ENCODE results near the gene SAMD8.
"Not testable (repeated sequence)": the region's sequence is repeated elsewhere in the genome, so short reads cannot be mapped to it uniquely, and the experiment has no call there.

The SAMD8 gene

GRCh38 chr10:75197066-75197465, 85.6 kb downstream of the SAMD8 start:
- DNase-seq: no peak

- no peak for DNase-seq
Measured at GRCh38 chr10:75197906-75198305, 86.5 kb downstream of the SAMD8 start.

DNA sequence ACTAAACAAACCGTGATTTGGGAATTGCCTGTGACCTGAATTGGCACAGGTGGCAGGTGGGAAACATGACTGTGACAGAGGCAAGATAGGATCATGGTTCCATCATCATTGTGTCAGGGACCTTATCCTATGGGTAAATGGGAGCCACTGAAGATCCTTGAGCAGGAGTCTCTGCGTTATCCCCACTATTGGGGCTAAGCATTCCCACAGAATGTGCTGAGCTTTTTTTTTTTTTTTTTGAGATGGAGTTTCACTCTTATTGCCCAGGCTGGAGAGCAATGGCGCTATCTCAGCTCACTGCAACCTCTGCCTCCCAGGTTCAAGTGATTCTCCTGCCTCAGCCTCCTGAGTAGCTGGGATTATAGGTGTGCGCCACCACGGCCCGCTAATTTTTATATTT, 88.5 kb downstream of the SAMD8 start:
- DNase-seq: not testable (repeated sequence)

DNA sequence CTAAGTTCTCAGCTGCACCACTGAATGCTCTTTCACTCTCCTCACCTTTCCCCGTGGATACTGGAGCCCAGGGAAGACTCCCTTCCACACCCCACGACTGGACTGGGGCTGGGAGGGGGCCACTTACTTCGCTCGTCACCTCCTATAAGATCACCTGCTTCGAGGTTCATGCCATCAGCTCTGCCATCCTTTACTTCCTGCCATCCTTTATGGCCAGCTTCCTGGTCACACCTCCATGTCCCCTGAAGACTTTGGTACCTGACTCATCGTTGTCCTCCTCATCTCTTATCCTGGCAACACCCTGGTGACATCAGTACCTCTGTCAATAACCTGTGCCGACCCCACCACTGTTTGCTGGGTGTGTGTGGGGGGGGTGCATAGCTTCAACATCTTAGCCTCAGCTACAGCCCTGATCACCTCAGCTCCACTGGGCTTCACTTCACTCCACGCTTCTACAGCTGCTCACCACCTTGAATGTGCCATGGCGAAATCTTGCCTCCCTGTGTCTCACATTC, 90.4 kb downstream of the SAMD8 start:
- DNase-seq: no peak

DNA sequence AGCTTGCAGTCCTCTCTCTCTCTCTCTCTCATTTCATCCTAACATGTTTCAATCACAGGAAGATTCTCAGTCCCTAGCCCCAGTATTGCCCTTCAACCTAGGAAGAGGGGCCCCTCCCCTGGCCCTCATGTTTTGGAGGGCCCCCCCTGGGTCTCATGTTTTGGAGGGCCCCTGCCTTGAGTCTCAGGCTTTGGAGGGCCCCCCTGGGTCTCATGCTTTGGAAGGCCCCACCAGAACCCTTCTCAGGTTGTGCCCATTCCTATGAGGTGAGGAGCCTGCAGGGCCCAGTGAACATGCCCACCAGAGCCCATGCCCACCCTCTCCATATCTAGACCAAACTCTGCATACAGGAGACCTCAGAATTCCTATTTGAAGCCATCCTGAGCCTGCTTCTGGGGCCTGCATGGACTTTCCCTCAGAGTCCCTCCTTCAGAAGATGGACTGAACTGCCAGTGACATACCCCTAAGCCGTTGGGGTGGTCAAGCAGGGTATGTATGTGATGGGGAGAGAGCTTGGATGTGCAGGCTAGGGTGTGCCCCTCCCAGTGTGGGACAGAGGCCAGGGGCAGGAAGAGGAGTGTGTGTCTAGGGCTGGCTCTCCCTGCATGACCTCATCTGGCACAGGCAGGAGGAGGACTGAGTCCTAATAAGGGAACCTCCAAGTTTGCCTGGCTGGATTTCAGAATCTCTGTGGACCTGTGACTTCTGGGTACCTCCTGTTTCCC, 91.0 kb downstream of the SAMD8 start:
- DNase-seq: no peak

DNA sequence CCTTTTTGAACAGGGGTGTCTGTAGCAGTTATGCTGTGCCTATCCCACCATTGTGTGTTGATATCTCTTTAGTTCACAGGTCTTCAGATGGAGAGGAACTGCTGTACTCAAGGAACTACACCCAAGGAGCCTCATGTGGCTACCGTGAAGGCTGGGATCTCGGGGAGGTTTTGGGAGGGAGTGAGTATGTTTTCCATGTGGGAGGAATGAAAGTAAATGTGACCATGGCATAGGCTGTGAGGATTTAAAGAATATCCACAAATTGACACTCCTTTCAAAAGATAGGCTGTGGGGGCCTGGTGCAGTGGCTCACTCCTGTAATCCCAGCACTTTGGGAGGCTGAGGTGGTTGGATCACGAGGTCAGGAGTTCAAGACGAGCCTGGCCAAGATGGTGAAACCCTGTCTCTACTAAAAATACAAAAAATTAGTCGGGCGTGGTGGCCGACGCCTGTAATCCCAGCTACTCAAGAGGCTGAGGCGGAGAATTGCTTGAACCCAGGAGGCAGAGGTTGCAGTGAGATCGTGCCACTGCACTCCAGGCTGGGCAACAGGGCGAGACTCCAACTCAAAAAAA, 91.7 kb downstream of the SAMD8 start:
- not testable (repeated sequence) for DNase-seq

DNA sequence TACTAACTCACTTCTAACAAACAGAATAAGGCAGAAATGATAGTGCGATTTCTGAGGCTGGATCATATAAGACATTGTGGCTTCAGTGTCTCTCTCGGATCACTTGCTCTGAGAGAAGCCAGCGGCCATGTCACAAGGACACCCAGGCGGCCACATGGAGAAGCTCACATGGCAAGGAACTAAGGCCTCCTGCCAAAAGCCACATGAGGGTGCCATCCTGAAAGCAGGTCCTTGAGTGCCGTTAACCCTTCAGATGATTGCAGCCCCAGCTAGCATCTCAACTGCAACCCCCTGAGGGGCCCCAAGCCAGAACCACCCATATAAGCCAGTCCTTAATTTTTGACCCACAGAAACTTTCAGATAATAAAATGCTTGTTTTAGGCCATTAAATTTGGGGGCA, 92.3 kb downstream of the SAMD8 start:
- DNase-seq: no peak

- DNase-seq: no peak
Measured at GRCh38 chr10:75205908-75206307, 94.5 kb downstream of the SAMD8 start.

GRCh38 chr10:75206638-75207037, 95.2 kb downstream of the SAMD8 start:
- not testable (repeated sequence) for DNase-seq

- no peak for DNase-seq
Measured at GRCh38 chr10:75207079-75207856, 95.8 kb downstream of the SAMD8 start.

- no peak for DNase-seq
Measured at GRCh38 chr10:75207857-75208144, 96.3 kb downstream of the SAMD8 start.

- no peak for DNase-seq
Measured at GRCh38 chr10:75208181-75208580, 96.7 kb downstream of the SAMD8 start.

DNA sequence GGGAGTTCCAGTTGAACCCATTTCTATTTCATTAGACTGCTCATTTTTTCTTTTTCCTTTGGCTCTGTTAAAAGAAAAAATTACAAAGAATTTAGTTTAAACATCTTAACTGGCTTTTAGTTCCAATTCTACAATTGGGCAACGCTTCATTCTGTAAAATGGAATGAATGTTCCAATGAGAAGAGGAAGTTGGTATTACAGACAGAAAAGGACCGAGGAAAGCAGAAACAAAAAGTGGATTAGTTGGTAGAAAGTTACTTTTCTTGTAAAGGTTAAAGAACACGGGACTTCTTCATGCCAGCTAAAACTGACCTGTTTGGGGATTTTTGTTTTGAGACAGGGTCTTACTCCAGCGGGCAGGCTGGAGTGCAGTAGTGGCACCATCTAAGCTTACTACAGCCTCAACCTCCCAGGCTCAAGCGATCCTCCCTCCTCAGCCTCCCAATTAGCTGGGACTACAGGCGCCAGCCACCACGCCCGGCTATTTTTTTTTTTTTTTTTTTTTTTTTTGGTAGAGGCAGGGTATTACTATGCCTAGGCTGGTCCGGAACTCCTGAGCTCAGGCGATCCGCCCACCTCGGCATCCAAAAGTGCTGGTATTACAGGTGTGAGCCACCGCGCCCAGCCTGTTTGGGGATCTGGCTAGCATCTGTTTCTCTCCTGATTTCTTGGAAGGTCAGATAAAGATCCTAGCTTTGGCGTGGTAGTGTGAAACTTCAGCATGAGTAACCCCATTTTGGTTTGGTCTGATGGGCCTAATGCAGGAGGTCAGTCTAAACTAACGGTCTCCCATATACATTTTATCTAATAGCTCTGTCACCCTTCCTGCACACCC, 97.8 kb downstream of the SAMD8 start:
- no peak for DNase-seq

GRCh38 chr10:75209921-75210281, 98.4 kb downstream of the SAMD8 start:
- peak; percentile 76 for DNase-seq

DNA sequence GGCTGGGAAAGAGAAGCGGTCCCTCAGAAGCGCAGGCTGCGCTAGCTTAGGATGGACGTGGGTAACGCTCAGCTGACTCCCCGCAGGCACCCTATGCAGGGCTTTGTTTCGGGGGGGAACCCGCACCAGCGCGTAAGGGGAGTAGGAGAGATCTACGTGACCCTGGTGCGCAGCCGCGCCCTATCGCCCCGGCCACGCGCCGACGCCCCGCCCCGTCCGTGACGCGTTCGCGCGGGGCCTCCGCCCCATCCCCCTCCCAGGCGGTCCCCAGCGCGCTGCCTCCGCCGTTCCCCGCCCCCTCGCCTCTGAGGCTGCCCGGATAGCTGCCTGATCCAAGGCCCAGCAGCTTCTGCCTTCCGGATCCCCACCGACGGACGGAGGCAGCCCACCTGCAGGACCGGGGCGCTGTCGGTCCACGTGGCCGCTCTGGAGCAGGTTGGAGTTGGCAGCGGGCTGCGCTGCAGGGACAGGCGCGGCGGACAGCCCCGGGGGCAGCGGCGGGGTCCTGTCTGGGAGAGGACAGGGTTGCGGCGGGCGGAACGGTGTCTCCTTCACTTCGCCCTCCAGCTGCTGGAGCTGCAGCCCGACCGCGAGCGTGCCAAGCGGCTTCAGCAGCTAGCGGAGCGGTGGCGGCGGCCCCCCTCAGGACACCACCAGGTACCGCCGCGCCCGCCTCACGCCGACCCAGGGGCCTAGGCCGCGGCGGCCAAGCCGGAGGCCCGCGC, 99.0 kb downstream of the SAMD8 start, which contains the start of gene VDAC2:
Gene VDAC2, plus strand, starts transcription at position 515 of the 725 bp plus-strand sequence. CDS start 363 bp downstream, outside the sequence.
- DNase-seq: peak; percentile 94

DNA sequence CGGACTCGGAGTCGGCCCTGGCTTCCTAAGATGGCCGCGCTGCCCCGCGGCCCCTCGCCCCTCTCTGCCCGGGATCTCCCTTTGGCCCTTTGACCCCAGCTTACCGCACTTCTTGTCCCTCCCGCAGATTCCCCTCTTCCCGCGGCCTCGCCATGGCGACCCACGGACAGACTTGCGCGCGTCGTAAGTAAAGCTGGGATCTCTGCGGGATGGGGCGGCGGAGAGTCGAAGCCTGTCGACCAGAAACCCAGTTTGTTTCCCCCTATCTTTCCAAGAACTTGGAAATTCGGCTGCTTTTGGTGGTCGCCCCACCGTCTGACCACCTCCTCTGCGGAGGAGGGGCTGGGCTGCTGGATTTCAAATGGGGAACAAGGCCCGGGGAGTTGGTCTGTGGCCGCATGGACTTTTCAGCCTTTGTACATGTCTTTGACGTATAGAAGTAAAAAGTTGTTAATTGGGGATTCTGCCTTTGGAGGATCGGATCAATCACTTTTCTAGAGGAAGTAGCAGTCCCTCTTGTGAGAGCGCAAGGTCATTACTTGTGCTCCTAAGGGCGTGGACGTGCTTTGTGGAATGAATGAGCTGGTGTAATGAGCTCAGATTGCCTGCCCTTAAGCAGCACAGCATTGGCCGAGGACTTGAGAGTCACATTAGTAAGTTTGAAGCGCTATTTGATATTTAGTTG, 99.7 kb downstream of the SAMD8 start:
- peak; percentile 8 for DNase-seq

DNA sequence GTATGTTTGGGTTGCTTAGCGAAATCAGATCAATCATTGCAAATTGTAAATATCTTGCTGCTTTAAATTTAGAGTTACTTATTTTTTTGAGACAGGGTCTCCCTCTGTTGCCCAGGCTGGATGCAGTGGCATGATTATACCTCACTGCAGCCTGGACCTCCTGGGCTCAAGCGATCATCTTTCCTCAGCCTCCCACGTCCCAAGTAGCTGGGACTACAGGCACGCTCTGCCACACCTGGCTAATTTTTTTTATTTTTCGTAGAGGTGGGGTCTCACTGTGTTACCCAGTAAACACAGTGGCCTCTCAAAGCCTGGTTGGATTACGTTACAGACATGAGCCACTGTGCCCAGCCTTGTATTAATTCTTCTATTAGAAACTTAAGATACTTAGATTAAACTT, 100.9 kb downstream of the SAMD8 start:
- DNase-seq: no peak

DNA sequence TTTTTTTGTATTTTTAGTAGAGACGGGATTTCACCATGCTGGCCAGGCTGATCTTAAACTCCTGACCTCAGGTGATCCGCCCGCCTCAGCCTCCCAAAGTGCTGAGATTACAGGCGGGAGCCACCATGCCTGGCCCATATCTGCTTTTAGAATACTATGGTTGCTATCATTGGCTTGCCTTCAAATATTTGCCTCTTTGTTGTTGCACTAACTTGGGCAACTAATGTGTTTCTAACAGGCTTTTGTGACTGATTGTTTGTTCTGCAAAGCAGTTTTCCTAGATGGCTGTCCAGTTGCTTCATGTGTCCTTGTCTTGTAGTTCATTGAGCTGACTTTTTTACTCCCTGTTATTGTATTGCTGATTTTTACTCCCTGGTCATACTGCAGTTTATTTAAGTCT, 108.8 kb downstream of the SAMD8 start:
- no peak for DNase-seq

DNA sequence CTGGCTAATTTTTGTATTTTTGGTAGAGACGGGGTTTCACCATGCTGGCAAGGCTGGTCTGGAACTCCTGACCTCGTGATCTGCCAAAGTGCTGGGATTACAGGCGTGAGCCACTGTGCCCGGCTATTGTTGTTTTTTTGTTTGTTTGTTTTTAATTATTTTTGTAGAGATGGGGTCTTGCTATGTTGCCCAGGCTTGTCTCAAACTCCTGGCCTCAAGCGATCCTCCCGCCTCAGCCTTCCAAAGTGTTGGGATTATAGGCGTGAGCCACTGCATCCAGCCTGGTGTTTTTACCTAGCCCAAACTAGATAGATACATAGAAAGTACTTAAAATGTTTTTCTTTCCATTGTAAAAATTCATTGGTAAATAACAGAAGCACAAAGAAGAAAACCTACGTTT, 110.0 kb downstream of the SAMD8 start:
- not testable (repeated sequence) for DNase-seq

- DNase-seq: no peak
Measured at GRCh38 chr10:75223507-75223906, 112.1 kb downstream of the SAMD8 start.

GRCh38 chr10:75226095-75226494, 114.6 kb downstream of the SAMD8 start:
- DNase-seq: no peak

DNA sequence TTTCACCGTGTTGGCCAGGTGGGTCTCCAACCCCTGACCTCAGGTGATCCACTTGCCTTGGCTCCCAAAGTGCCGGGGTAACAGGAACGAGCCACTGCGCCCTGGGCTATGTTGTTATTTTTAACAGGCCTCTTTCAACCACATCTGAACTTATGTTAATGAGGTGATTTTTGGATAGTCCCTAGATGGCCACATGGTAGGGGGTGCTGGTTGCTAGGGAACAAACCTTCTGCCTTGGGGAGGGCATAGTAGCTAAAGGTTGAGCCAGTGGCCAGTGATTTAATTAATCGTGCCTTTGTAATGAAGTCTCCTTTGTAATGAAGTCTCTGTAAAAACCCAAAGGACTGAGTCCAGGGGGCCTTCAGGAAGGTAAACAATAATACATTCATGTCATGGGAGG, 115.2 kb downstream of the SAMD8 start:
- DNase-seq: no peak
